ENCODE data around the gene LIN7C.

LIN7C gene

DNA sequence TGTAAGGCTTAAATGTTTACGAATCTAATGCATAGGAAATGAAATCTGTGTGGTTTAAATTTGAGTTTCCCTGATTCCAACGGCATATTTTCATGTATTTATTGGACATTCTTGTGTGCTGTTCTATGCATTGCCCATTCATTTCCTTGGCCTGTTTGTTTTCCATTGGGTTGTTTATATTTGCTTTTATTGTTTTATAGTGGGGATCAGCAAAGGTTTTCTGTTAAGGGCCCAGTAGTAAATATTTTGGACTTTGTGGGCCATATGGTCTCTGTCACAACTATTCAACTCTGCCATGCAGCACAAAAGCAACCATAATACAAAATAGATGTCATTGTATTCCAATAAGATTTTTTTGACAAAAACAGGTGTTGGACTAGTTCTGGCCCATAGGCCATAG, 28.7 kb downstream of the LIN7C start:
- TF ChIP-seq, protein P1, sequence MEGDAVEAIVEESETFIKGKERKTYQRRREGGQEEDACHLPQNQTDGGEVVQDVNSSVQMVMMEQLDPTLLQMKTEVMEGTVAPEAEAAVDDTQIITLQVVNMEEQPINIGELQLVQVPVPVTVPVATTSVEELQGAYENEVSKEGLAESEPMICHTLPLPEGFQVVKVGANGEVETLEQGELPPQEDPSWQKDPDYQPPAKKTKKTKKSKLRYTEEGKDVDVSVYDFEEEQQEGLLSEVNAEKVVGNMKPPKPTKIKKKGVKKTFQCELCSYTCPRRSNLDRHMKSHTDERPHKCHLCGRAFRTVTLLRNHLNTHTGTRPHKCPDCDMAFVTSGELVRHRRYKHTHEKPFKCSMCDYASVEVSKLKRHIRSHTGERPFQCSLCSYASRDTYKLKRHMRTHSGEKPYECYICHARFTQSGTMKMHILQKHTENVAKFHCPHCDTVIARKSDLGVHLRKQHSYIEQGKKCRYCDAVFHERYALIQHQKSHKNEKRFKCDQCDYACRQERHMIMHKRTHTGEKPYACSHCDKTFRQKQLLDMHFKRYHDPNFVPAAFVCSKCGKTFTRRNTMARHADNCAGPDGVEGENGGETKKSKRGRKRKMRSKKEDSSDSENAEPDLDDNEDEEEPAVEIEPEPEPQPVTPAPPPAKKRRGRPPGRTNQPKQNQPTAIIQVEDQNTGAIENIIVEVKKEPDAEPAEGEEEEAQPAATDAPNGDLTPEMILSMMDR (IDR thresholded peaks at IDR 0.05; ENCODE audit: low read depth, low read length): no peak

DNA sequence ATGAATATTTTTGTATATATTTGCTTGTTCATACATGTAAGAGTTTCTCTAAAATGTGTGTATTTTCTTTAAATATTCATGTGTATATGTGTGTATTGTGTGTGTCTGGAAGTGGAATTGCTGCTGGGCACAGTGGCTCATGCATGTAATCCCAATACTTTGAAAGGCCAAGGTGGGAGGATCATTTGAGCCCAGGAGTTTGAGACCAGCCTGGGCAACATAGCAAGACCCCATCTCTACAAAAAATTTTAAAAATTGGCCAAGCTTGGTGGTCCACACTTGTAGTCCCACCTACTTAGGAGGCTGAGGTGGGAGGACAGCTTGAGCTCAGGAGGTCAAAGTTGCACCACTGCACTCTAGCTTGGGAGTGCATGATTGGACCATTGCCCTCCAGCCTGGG, 29.3 kb downstream of the LIN7C start:
- no peak overlapping the region for H3K4me3 ChIP-seq (ENCODE audit: low read depth, low read length)
- TF ChIP-seq, protein P1 (IDR thresholded peaks at IDR 0.05; ENCODE audit: low read depth, low read length): no peak

More for the DNA sequence above, 28.7 kb downstream of the LIN7C start:
- no peak overlapping the region for H3K4me3 ChIP-seq (ENCODE audit: low read depth, low read length)

DNA sequence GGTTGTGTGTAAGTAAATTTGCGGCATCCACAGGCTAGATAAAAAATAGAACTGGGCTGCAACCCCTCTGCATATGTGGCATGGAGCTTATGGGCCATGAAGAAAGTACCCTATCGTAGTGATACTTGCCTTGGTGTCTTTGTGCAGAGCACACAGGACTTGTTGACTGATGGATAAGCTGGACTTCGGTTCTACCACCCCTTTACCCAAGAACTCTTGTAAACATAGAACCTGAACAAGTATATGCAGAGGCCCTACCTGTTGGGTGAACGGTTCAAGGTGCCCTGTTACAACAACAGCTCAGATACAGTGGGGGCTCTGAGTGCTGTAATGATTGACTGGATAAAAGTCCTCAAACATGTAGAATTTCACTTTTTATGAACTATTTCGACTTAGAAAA, 30.9 kb downstream of the LIN7C start:
- TF ChIP-seq, protein P1 (IDR thresholded peaks at IDR 0.05; ENCODE audit: low read depth, low read length): no peak
- no peak overlapping the region for H3K4me3 ChIP-seq (ENCODE audit: low read depth, low read length)

DNA sequence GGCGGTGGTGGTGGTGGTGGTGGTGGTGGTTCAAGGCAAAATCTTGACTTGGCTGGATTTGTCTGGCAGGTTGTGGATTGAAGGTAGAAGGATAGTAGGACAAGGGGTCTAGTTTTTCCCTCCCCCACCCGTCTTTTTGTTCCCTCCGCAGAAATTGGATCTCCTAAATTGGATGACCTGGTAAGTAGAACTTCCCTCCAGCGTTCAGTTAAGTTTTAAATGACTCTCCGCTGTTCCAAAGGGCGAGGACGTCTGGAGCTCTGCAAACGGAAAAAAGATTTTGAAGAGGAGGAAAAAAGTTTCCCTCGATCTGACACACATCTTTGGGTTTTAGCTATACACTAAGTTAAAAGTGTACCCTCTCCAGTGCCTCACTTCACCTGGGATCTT, 33.6 kb downstream of the LIN7C start:
- H3K4me3 ChIP-seq (ENCODE audit: low read depth, low read length): peak overlapping the region; percentile 67
- TF ChIP-seq, protein P1 (IDR thresholded peaks at IDR 0.05; ENCODE audit: low read depth, low read length): no peak

DNA sequence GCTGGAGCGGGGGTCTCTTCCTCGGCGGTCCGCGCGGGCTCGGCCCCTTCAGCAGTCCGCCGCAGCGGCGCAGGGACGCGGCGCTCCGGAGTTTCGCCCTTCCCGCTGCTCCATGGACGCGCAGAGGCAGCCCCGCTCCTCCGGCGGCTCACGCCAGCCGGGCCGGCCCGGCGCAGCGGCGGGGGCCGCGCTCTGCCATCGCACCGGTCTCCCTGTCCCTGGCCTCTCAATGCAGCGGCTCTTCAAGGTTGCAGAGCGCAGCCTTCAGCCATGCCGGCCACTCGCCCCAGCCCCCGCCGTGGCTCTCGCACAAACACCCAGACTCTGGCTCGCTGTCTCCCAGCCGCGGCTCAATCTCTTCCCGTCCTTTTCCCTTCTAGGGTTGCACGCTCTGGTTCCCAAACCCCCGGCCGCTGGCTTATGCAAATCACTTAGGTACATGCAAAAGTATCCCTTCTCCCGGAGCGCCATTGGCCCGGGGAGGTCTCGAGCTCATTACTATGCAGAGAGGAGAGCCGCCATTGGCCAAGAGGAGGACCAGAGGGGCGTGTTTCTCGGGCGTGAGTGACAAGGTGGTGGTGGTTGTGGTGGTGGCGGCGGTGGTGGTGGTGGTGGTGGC, 34.1 kb downstream of the LIN7C start, which contains the start of gene LGR4:
Gene LGR4, minus strand, starts transcription at position 393 of the 619 bp plus-strand sequence. CDS start 488 bp downstream, outside the sequence.
- H3K4me3 ChIP-seq (ENCODE audit: low read depth, low read length): peak within 1 kb of the TSS; percentile 67
- TF ChIP-seq, protein P1 (IDR thresholded peaks at IDR 0.05; ENCODE audit: low read depth, low read length): no peak

DNA sequence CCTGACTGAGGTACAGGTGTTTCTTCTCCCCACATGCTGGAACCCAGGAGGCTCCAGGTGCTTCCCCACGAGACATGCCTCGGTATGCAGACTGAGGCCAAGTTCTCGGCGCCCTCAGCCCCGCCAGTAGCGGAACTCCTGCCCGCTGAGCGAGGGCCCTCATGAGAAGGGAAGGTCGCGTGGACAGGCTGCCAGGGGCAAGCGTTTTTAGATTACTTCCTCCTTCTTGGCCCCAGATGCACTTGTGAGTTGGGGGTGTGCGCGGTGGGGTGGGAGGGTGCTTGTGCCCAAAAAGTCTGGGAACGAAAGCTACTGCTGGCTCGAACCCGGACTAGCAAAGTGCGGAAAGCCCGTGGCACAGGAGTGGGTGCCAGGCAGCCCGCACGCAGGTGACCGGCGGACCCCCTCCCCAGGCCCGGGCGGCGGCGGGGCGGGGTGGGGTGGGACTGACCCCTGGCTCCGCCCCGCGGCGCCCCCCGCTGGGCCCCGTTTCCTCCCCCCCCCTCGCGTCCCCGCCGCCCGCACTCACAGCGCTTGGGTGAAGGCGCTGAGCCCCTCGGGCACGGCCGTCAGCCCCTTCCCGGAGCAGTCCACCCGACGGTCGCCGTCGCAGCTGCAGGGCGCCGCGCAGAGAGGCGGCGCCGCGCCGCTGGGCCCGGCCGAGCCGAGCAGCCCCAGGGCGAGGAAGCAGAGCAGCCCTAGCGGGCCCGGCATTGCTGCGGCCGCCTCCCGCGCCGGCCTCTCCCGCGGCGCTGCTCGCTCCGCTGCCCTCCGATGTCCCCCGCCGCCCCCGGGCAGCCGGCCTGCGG, 34.8 kb downstream of the LIN7C start:
- TF ChIP-seq, protein P1 (IDR thresholded peaks at IDR 0.05; ENCODE audit: low read depth, low read length): no peak
- peak overlapping the region; percentile 67 for H3K4me3 ChIP-seq (ENCODE audit: low read depth, low read length)

Measured in WI38 (cell line).